ENCODE measurements around the gene TNFRSF11A. TPM values are rescaled to one million over a fixed set of nuclear protein-coding genes. Genes with fewer than 3 reads are reported as not detected.

The TNFRSF11A gene
- total RNA-seq, 1 experiment from 2014 or later = 3.2 TPM

- Histone ChIP-seq H3K27me3 (ENCODE audit: insufficient read depth, low read length) (no peaks in the 10 kb centered on the region), H3K9ac (ENCODE audit: low read length) (no peak overlapping the region), H3K4me1 (ENCODE audit: control insufficient read depth in 1 of 2, insufficient read depth in 2 of 2, low read length in 2 of 2) (0 out of 4 replicates have a peak, but pooled peaks cover 0 to 2% of the 10 kb centered on the region in 2 experiments), H3K4me3 (replicated peaks in 1 of 2; ENCODE audit: low read depth in 1 of 2, low read length in 2 of 2) (no peak overlapping the region), H3K9me3 (ENCODE audit: control insufficient read depth in 1 of 2, insufficient read depth in 1 of 2, low read depth in 1 of 2, low read length in 2 of 2) (no peaks in the 10 kb centered on the region), H3K9me2 (ENCODE audit: insufficient read depth) (no peaks in the 10 kb centered on the region), H4K20me1 (ENCODE audit: insufficient read depth) (no peaks in the 10 kb centered on the region), H2AFZ (ENCODE audit: low read depth, low read length, poor library complexity, severe bottlenecking) (no peak overlapping the region), H3K36me3 (ENCODE audit: control insufficient read depth in 1 of 2, insufficient read depth in 2 of 2, low read length in 2 of 2) (no peaks in the 10 kb centered on the region), H3K27ac (ENCODE audit: low read depth, low read length) (no peak overlapping the region), H3K79me2 (ENCODE audit: insufficient read depth, low read length) (no peaks in the 10 kb centered on the region), H3K4me2 (ENCODE audit: low read length) (no peak overlapping the region)
- ChIA-PET RAD21 (ENCODE audit: low non-redundant PET in 1 of 2, low total read pairs in 2 of 2, uncharacterized antibody in 2 of 2, unreplicated experiment in 2 of 2) (no interaction called here), CTCF (interaction anchor here (1.0 kb wide), 1 partner anchor 26 kb away, joined by 3 read pairs; no protein-coding TSS in a partner anchor), POLR2A (no interaction called here)
- no peak for DNase-seq (ENCODE audit: low read depth, low spot score)
- no TSS peak for BruUV-seq (replicated peaks)
- ATAC-seq = no peak
- intact Hi-C loops (cut with micrococcal nuclease) = no loop called here
- TF ChIP-seq ZNF274 (IDR thresholded peaks at IDR 0.05; ENCODE audit: low read depth, low read length) (no peak), FOSL1 (IDR thresholded peaks at IDR 0.05; ENCODE audit: low read depth) (no peak), MAX (IDR thresholded peaks at IDR 0.05) (no peak), ZBTB33 (IDR thresholded peaks at IDR 0.05; ENCODE audit: extremely low read depth, insufficient replicate concordance, low read length) (no peak), EZH2 (IDR thresholded peaks at IDR 0.05) (no peak), CTCF (IDR thresholded peaks at IDR 0.05 in 2 of 3, conservative IDR thresholded peaks at IDR 0.05 in 1 of 3; ENCODE audit: borderline replicate concordance in 1 of 3, insufficient read depth in 1 of 3, low read depth in 2 of 3, low read length in 2 of 3) (no peak), EGR1 (IDR thresholded peaks at IDR 0.05; ENCODE audit: low read depth) (no peak), RAD21 (IDR thresholded peaks at IDR 0.05; ENCODE audit: low read depth) (no peak), CEBPB (IDR thresholded peaks at IDR 0.05; ENCODE audit: low read depth) (no peak), CBX3 (IDR thresholded peaks at IDR 0.05; ENCODE audit: low read depth) (no peak), TCF7L2 (IDR thresholded peaks at IDR 0.05; ENCODE audit: borderline replicate concordance, extremely low read depth, insufficient read depth, insufficient read length) (no peak), ZFX (IDR thresholded peaks at IDR 0.05) (no peak), ELF1 (IDR thresholded peaks at IDR 0.05; ENCODE audit: borderline replicate concordance, low read depth) (no peak), JUND (IDR thresholded peaks at IDR 0.05) (no peak), SP1 (IDR thresholded peaks at IDR 0.05; ENCODE audit: low read depth) (no peak), POLR2AphosphoS5 (IDR thresholded peaks at IDR 0.05; ENCODE audit: low read depth, low read length) (no peak)
- TF ChIP-seq, protein P1, sequence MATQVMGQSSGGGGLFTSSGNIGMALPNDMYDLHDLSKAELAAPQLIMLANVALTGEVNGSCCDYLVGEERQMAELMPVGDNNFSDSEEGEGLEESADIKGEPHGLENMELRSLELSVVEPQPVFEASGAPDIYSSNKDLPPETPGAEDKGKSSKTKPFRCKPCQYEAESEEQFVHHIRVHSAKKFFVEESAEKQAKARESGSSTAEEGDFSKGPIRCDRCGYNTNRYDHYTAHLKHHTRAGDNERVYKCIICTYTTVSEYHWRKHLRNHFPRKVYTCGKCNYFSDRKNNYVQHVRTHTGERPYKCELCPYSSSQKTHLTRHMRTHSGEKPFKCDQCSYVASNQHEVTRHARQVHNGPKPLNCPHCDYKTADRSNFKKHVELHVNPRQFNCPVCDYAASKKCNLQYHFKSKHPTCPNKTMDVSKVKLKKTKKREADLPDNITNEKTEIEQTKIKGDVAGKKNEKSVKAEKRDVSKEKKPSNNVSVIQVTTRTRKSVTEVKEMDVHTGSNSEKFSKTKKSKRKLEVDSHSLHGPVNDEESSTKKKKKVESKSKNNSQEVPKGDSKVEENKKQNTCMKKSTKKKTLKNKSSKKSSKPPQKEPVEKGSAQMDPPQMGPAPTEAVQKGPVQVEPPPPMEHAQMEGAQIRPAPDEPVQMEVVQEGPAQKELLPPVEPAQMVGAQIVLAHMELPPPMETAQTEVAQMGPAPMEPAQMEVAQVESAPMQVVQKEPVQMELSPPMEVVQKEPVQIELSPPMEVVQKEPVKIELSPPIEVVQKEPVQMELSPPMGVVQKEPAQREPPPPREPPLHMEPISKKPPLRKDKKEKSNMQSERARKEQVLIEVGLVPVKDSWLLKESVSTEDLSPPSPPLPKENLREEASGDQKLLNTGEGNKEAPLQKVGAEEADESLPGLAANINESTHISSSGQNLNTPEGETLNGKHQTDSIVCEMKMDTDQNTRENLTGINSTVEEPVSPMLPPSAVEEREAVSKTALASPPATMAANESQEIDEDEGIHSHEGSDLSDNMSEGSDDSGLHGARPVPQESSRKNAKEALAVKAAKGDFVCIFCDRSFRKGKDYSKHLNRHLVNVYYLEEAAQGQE (IDR thresholded peaks at IDR 0.05; ENCODE audit: low read depth) = no peak
- TF ChIP-seq, protein P2, sequence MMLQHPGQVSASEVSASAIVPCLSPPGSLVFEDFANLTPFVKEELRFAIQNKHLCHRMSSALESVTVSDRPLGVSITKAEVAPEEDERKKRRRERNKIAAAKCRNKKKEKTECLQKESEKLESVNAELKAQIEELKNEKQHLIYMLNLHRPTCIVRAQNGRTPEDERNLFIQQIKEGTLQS (IDR thresholded peaks at IDR 0.05) = no peak
Observed at GRCh38 chr18:62432176-62432575, 107.1 kb downstream of the TNFRSF11A start.

All from HCT116 (cell line).